ENCODE data around the gene ALKBH8.

The ALKBH8 gene

GRCh38 chr11:107508201-107508857, 57.2 kb downstream of the ALKBH8 start:
- no peak for TF ChIP-seq CTCF (IDR thresholded peaks at IDR 0.05)

GRCh38 chr11:107505647-107506225, 59.8 kb downstream of the ALKBH8 start:
- TF ChIP-seq CTCF (IDR thresholded peaks at IDR 0.05) = no peak

- no peak for TF ChIP-seq CTCF (IDR thresholded peaks at IDR 0.05)
Observed at GRCh38 chr11:107504981-107505380, 60.6 kb downstream of the ALKBH8 start.

GRCh38 chr11:107501713-107502112, 63.8 kb downstream of the ALKBH8 start:
- no peak for TF ChIP-seq CTCF (IDR thresholded peaks at IDR 0.05)

GRCh38 chr11:107496011-107496410, 69.5 kb downstream of the ALKBH8 start:
- no peak for TF ChIP-seq CTCF (IDR thresholded peaks at IDR 0.05)

GRCh38 chr11:107494055-107494454, 71.5 kb downstream of the ALKBH8 start:
- no peak for TF ChIP-seq CTCF (IDR thresholded peaks at IDR 0.05)

GRCh38 chr11:107493117-107493516, 72.4 kb downstream of the ALKBH8 start:
- TF ChIP-seq CTCF (IDR thresholded peaks at IDR 0.05) = no peak

Data from LNCAP (cell line).